Astrocyte of the cerebellum (primary cell): ENCODE measurements around the gene ISM2.

ENCODE experiments used
- DNase-seq: peaks from one replicate; pipeline ENCODE4 v3.0.0-alpha.2; 2011; ENCODE audit warnings: low read depth
- H3K4me3 ChIP-seq: 2 replicates; pipeline ENCODE4 v1.5.1; 2011; ENCODE audit warnings: mild to moderate bottlenecking, low read depth, low read length, moderate library complexity
- in situ Hi-C: cut with HindIII; loops from 2 replicates; pipeline ENCODE4 v1.10.0; 2017; ENCODE audit warnings: low sequenced_read_pairs
- TF ChIP-seq, protein P1 (sequence below): IDR thresholded peaks from 2 replicates; pipeline ENCODE4 v1.5.1; 2012; ENCODE audit warnings: low read length, low read depth, moderate library complexity, mild to moderate bottlenecking; ENCODE audit errors: missing control alignments

The ISM2 gene

DNA sequence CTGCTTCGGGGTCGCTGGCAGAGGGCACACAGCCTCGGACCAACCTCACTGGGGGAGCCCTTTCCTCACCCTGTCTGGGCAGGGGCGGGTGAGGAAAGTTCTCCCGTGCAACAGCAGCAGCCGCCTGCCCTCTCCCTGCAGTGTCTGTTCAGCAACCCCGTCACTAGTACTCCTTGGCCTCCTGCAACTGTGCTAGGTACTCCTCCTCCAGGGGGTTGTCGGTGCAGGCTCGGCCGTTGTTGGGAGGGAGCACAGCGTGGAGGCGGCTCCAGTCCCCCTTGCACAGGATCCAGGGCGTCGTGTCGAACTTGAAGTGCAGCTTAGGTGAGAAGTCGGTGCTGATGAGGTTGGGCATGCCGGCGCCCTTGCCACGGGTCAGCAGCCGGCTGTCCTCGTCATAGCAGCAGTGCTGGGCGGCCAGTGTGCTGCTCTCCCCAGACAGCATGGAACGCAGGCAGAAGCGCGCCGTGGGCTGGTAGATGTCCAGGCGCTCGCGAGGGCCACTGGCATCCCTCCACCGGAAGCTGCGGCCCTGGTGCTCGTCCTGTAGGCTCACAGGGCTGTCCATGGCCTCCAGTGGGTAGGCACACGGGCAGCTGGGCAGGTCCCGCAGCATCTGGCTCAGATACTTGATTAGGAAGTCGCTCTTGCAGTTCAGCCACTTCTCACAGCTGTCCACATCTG lies 23.0 kb downstream of the ISM2 start:
- TF ChIP-seq, protein P1, sequence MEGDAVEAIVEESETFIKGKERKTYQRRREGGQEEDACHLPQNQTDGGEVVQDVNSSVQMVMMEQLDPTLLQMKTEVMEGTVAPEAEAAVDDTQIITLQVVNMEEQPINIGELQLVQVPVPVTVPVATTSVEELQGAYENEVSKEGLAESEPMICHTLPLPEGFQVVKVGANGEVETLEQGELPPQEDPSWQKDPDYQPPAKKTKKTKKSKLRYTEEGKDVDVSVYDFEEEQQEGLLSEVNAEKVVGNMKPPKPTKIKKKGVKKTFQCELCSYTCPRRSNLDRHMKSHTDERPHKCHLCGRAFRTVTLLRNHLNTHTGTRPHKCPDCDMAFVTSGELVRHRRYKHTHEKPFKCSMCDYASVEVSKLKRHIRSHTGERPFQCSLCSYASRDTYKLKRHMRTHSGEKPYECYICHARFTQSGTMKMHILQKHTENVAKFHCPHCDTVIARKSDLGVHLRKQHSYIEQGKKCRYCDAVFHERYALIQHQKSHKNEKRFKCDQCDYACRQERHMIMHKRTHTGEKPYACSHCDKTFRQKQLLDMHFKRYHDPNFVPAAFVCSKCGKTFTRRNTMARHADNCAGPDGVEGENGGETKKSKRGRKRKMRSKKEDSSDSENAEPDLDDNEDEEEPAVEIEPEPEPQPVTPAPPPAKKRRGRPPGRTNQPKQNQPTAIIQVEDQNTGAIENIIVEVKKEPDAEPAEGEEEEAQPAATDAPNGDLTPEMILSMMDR = no peak
- in situ Hi-C loops = no loop called here
- H3K4me3 ChIP-seq = no peak overlapping the region
- no peak for DNase-seq

DNA sequence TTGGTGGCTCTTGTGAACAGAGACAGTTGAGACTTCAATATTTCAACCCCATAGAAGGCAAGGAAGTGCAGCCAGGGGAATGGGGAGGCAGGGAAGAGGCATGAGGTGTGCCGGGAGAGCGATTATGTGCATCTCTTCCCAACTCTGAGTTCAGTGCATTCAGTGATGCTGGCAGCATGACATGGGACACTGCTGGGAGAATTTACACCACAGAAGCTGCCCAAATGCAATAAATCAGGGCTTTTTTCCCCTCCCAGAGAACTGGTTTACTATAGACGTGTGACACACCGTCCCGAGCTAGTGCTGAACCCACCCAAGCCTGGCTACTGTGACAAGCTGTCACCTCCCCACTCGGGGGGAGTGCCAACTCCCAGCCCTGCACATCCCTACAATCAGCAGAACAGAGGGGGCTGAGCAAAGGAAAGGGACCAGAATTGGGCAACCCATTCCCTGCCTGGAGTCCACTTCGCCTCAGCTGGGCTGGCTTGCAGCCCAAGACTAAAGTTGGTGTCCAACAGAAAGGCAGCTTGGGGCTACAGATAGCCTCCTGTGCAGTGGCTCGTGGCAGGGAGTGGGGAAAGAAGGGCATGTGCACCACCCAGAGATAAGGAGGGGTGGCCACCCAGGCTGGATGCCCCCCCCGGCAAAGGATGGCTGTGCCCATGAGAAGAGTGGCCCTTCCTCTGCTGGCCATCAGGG lies 24.0 kb downstream of the ISM2 start:
- H3K4me3 ChIP-seq = no peak overlapping the region
- TF ChIP-seq, protein P1 = no peak
- in situ Hi-C loops = no loop called here

DNA sequence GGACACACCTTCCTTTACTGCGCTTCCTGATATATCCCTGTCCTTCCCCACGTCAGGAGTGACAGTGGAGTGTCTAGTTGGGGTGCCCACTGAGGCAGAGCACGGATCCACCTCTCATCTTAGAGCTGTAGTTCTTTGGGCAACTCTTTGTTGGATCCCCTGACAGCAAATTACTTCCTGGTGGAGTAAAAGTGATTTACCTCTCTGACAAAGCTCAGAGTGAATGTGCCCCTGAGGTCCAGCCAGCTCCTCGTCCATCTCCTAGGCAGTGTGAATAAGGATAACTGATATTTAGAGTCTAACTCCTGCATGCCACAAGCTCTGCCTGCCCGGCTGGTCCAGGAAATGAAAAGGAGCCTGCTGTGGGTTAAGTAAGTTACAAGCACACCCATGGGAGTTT lies 24.7 kb downstream of the ISM2 start:
- in situ Hi-C loops = no loop called here

More for the DNA sequence above, 24.0 kb downstream of the ISM2 start:
- DNase-seq = no peak

DNA sequence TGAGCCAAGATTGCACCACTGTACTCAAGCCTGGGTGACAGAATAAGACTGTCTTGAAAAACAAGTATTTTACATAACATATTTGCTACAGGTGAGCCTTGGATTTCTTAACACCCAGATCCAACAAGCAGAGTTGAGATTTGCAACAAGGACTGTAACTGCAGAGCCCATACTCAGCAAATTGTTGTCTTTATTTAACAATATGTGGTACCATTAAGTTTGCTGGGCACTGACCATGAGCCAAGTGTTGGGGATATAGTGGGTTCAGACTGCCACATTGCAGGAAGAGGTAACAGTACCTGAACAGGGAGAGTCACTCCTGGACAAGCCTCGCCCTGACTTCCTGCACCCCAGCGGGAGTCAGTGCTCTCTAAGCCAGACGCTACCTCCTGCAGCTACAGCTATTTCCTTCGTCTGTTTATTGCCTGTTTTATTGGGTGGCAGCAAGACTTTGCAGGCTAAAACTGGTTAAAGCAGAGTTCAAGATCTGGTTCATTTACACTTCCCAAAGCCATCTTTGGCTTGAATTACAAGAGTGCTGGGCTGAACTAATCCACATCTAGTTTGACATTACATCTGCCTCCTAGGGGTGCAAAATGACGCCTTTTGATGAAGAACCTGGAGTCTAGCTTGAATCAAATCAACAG lies 28.3 kb downstream of the ISM2 start:
- no peak for DNase-seq
- TF ChIP-seq, protein P1 = no peak
- in situ Hi-C loops = no loop called here
- H3K4me3 ChIP-seq = no peak overlapping the region

More for the DNA sequence above, 24.7 kb downstream of the ISM2 start:
- no peak for DNase-seq
- TF ChIP-seq, protein P1 = no peak
- H3K4me3 ChIP-seq = no peak overlapping the region

DNA sequence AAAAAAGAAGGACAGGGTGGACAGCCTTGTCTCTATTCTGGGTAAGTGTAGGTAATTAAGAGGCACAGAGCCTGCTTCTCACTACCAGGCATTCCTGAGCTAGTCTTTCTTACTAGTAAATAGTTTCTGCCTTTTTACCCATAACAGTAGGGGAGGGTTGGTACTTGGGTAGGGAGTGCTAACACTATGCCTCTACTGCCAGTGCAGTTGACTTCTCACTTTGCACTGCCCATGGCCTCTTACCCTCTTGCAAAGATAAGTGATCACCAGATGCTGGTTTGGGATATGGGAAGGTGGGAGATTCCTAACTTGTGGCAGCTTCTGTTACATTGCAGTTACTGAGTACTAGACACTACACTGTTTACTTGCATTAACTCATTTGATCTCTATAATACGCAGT lies 29.1 kb downstream of the ISM2 start:
- no peak for DNase-seq
- H3K4me3 ChIP-seq = no peak overlapping the region
- in situ Hi-C loops = no loop called here
- TF ChIP-seq, protein P1 = no peak

DNA sequence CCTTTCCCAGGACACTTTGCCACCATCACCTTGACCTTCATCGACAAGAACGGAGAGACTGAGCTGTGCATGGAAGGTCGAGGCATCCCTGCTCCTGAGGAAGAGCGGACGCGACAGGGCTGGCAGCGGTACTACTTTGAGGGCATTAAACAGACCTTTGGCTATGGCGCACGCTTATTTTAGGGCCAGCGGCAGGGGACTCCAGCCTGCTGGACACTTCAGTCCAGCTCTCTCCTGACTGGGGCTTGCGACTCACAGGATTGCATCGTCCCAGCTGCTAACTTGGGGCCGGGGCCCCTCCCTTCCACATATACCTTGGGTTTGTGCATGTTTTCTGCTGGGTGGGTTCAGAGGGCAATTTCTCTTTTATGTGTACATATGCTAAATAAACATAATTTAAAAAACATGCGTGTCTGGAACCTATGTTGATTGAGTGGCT lies 29.5 kb downstream of the ISM2 start:
- TF ChIP-seq, protein P1 = no peak
- in situ Hi-C loops = no loop called here
- no peak overlapping the region for H3K4me3 ChIP-seq
- DNase-seq = no peak
